Caki2 (cell line): ENCODE results near the gene PPFIBP2. TPM values are rescaled to one million over a fixed set of nuclear protein-coding genes. Genes with fewer than 3 reads are reported as not detected.

Experiments
- DNase-seq: peaks from one replicate; pipeline ENCODE4 v3.0.0-alpha.2; 2015; ENCODE audit warnings: low read depth
- in situ Hi-C: cut with HindIII; loops from 2 replicates; pipeline ENCODE4 v1.10.0; 2016; ENCODE audit warnings: low sequenced_read_pairs, low pct_unique_long_range_greater_than_20kb, mixed read lengths
- total RNA-seq: library from RNA; depleted of rRNA; stranded (reverse); fragments of >200 nt; shearing (Covaris generic); gene quantifications from 2 replicates; pipeline ENCODE4 v1.2.3, GENCODE V29; 2014; ENCODE audit warnings: low replicate concordance

PPFIBP2 gene
- total RNA-seq, 1 experiment from 2014 or later, result 10.1 TPM

DNA sequence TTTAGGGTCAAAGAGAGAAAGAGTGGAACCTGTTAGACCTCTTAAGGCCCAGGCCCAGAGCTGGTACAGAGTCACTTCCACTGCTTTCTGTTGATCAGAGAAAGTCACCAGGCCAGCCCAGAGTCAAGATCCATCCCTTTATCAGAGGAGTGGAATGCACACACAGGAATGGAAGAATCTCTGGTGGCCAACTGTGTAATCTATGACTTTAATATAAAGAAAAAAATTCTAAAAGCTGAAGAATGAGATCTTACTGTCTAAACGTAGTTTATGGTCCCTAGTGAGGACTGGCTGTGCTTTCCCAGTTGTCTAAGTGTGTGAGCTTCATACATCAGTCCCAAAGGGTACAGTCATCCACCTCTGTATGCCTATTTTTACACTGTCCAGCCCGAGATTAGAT lies 51.0 kb downstream of the PPFIBP2 start:
- in situ Hi-C loops, result no loop called here
- DNase-seq, result no peak

DNA sequence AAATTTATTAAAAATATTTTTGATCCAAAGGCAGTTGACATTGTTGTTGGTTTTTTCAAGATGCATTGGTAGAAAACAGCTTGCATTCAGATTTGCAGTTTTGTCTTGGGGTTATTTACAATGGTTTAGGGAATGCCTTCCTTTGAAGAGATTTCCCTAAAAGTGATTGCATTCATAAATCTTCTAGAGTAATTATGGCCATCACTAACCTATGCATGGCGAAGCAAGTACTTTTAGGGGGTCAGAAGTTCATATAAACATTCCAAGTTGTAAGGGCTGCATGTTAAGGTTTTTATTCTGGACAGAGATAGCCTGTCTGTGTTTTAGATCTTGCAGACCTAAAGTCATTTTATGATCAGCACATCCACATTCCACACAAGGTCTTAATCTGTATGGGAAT lies 53.5 kb downstream of the PPFIBP2 start:
- in situ Hi-C loops, result no loop called here
- DNase-seq, result no peak

GRCh38 chr11:7569044-7569443 lies 55.2 kb downstream of the PPFIBP2 start:
- in situ Hi-C loops, result no loop called here
- DNase-seq, result no peak

DNA sequence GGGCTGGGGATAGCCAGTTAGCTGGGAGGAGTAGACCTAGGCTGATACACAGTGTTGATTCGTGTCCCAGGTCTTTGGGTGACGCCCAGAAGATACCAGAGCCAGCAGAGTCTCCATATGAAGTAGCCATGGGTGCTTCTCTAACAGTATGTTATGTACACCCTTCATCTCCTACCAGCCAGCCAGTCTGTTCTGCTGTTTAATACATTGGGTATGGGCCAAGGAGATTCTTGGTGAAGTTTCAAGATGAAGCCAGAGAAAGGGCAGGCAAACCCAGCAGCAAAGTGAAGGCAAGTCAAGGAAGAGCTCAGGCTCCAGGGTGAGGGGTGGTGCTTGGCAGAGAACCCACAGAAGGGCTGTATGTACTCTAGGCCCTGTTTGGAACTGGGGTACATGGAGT lies 56.4 kb downstream of the PPFIBP2 start:
- DNase-seq, result no peak
- in situ Hi-C loops, result no loop called here

DNA sequence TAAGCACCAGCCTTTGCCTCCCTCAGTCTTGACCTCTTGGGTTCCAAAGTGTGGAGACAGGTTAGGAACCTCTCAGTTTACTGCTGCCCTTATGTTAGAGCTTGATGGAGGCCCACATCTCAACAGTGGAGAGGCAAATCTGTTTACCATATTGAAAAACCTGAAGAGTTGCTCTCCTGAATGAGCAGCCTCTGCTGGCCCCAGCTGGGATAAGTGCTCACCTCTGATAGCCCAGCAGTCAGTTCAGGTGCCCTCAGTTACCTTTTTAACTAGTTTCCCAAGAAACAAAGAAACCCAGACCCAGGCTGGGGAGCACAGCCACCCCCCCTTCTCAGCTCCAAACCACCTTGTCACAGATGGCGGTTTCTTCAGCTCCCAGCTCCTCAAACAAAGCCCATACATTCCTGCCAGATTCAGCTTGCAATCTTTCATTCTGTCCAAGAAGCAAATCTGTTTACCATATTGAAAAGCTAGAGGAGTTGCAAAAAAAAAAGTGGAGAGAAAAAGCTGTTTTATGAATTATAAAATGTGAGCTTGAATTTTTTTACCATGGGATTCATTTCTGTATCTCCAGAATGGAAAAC lies 57.2 kb downstream of the PPFIBP2 start:
- in situ Hi-C loops, result no loop called here
- no peak for DNase-seq

- in situ Hi-C loops, result no loop called here
- peak; percentile 49 for DNase-seq
Observed at GRCh38 chr11:7571640-7572000, 57.8 kb downstream of the PPFIBP2 start.

- in situ Hi-C loops, result no loop called here
Observed at GRCh38 chr11:7572001-7572712, 58.4 kb downstream of the PPFIBP2 start.

GRCh38 chr11:7573193-7573557 lies 59.4 kb downstream of the PPFIBP2 start:
- in situ Hi-C loops, result no loop called here
- no peak for DNase-seq

More at GRCh38 chr11:7572001-7572712, 58.4 kb downstream of the PPFIBP2 start:
- DNase-seq, result no peak

- in situ Hi-C loops, result no loop called here
- DNase-seq, result peak; percentile 6
Observed at GRCh38 chr11:7573558-7574296, 59.9 kb downstream of the PPFIBP2 start.

DNA sequence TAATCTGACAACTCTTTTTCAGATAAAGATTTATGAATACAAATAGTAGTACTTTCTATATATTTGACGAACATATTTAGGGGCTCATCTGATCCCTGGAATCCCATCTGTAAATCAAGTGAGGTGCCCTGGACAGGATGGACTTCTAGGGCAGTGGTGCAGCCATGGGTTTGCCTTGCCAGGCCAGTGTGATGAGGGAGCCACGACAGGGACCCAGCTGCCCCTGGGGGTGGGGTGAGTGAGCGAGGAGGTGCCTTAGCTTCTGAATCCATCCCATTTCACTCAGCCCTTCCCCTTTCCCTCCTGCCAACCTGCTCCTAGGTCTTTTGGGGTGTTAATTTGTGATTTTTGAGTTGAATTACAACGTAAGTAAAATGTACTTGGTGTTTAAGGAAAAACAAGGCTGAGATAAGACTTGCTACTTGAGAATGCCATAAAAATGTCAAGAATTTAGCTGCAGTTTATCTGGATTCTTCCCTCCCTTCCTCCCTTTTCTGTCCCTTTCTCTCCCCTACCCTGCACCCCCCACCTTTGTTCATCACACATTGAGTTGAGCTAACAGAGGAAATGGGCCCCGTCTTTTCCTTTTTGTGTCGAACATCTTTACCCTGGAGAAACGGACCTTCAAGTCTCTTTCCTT lies 60.8 kb downstream of the PPFIBP2 start:
- in situ Hi-C loops, result no loop called here
- no peak for DNase-seq

- DNase-seq, result peak; percentile 29
Observed at GRCh38 chr11:7575841-7576725, 62.3 kb downstream of the PPFIBP2 start.

DNA sequence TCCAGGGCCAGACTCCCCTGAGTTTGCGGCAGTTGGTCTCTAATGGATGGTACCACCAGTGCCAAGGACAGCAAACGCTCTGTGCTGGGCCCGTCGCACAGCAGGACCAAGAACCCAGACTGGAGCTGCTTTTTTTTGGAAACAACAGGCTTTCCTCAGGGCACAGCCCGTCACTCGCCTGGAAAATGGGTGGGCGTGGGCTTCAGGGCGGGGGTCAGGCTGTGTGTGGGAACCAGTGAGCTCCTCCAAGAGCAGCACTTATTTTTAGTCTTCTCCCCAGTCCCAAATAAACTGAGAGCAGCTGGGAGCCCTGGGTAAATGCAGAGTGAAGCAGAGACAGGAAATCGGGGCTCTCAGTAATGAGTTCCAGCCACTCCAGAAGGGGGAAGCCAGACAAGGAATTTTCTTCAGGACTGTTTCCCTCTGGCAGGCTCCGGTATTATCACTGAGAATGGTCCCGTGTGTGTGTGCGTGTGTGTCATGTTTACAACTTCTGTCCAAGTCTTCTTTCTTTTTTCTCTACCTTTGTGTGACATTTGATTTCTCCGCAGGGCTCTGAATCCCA lies 63.0 kb downstream of the PPFIBP2 start:
- in situ Hi-C loops, result no loop called here
- no peak for DNase-seq

More at GRCh38 chr11:7575841-7576725, 62.3 kb downstream of the PPFIBP2 start:
- in situ Hi-C loops, result no loop called here

DNA sequence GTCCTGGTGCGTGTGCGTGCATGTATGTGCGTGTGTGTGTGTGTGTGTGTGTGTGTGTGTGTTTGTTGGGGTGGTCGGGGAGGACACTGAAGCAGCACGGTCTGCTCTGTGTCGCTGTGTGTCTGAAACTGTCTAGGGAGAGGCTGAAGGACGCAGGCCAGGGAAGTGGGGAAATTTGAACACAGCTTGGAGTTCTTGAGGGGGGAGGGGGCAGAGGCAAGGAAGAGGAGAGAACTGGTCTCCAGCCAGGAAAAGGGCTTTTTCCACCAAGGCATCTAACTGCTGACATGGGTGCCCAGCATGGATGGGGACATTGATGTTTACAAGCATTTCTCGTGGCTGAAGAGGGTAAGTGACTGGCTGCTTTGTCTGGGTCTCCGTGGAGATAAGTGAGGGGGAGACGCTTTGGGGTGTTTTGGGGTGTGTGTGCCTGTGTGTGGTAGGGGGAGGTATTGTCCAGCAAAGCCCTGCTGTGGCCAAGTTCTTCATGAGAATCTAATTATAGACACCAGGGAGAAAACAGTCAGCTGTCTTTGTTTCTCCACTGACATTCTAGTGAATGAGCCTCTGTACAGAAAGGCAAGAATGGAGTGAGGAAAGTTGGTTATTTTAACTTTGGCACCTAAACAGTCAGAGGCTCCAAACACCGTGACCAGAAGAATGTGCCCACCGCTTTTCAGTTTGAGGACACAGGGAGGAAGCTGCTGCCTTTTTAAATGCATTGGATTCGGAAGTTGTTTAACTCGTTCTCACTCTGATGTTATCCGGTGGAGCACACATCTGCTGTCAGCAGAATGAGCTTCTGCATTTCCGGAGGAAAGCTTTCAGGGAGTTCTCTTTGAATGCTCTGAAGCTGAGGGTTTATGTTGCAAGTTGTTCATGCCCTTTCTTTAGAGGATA lies 63.7 kb downstream of the PPFIBP2 start:
- no peak for DNase-seq
- in situ Hi-C loops, result no loop called here

GRCh38 chr11:7578276-7578955 lies 64.6 kb downstream of the PPFIBP2 start:
- DNase-seq, result no peak
- in situ Hi-C loops, result no loop called here

GRCh38 chr11:7579361-7579791 lies 65.6 kb downstream of the PPFIBP2 start:
- in situ Hi-C loops, result no loop called here
- no peak for DNase-seq

DNA sequence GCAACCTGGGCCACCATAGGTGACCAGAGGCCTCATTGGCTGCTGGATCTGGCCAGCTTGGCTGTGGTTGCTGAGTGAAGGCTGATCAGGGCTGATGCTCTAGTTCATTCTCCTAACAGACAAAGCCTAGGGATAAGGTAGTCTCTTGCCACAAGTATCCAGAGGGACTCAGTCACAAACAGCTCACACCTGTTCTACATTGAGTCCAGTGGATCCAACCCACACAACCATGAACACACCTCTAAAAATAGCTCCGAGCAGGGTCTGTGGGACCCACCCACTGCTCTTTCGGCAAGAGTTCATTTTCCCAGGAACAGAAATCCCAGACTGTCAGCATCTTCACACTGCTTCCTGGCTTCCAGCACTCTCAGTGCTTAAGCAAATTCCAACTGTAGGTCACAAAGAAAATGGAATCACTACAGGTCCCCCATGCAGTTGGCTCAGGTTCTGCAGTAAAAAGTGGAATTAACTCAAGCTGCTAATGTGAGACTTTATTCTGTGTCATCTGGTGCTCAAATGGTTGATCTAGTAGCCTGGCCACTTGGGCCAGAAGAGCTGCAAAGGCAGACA lies 67.3 kb downstream of the PPFIBP2 start:
- in situ Hi-C loops, result no loop called here
- DNase-seq, result no peak
